HEK293 (cell line): ENCODE results near the gene SAP30L.

Experiments used
- BCL11B ChIP-seq: fragments of 450-650 bp; formaldehyde crosslinking; IDR thresholded peaks from 2 replicates; pipeline ENCODE4 v1.5.1; 2016; ENCODE audit warnings: low read depth, missing biosample characterization, missing genetic modification characterization
- MYNN ChIP-seq: fragments of 450-650 bp; formaldehyde crosslinking; IDR thresholded peaks from 2 replicates; pipeline ENCODE4 v1.5.1; 2016; ENCODE audit warnings: missing biosample characterization, missing genetic modification characterization, borderline replicate concordance
- ZBTB1 ChIP-seq: fragments of 450-650 bp; formaldehyde crosslinking; IDR thresholded peaks from 2 replicates; pipeline ENCODE4 v1.5.1; 2016; ENCODE audit warnings: missing biosample characterization, missing genetic modification characterization
- ZNF175 ChIP-seq: fragments of 450-650 bp; formaldehyde crosslinking; IDR thresholded peaks from 2 replicates; pipeline ENCODE4 v1.5.1; 2016; ENCODE audit warnings: missing biosample characterization, missing genetic modification characterization
- ZNF544 ChIP-seq: fragments of 450-650 bp; formaldehyde crosslinking; IDR thresholded peaks from 2 replicates; pipeline ENCODE4 v1.5.0; 2017; ENCODE audit warnings: missing biosample characterization, missing genetic modification characterization
- TF ChIP-seq, protein P1 (sequence below): fragments of 450-650 bp; formaldehyde crosslinking; IDR thresholded peaks from 2 replicates; pipeline ENCODE4 v1.5.1; 2016; ENCODE audit warnings: missing biosample characterization, missing genetic modification characterization
- TF ChIP-seq, protein P2 (sequence below): IDR thresholded peaks from 2 replicates; pipeline ENCODE4 v1.6.1; 2011; ENCODE audit warnings: mild to moderate bottlenecking, low read depth, low read length, borderline replicate concordance

DNA sequence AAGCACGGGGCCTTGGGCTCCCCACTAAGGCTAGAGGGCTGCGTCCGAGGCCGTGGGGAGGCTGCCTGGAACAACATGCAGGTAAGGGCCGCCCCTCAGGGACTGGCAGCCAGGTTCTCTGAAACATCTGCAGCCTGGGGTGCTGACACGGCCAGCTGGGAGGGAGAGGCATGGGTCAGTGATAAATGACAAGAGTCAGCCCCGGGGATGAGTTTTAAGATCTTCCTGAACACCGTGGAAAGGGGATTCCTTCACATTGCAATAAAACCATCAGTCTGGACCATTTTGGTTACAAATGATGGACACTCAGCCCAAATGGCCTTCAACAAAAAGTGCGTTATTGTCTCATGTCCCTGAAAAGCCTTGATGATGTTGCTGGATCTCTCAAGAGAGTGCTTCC is 32.9 kb upstream of the SAP30L start:
- TF ChIP-seq ZNF175 (tag by site-specific recombination) (no peak), ZNF544 (tag by site-specific recombination) (no peak), ZBTB1 (no peak), MYNN (tag by site-specific recombination) (no peak), BCL11B (tag by site-specific recombination) (no peak)
- TF ChIP-seq, protein P1, sequence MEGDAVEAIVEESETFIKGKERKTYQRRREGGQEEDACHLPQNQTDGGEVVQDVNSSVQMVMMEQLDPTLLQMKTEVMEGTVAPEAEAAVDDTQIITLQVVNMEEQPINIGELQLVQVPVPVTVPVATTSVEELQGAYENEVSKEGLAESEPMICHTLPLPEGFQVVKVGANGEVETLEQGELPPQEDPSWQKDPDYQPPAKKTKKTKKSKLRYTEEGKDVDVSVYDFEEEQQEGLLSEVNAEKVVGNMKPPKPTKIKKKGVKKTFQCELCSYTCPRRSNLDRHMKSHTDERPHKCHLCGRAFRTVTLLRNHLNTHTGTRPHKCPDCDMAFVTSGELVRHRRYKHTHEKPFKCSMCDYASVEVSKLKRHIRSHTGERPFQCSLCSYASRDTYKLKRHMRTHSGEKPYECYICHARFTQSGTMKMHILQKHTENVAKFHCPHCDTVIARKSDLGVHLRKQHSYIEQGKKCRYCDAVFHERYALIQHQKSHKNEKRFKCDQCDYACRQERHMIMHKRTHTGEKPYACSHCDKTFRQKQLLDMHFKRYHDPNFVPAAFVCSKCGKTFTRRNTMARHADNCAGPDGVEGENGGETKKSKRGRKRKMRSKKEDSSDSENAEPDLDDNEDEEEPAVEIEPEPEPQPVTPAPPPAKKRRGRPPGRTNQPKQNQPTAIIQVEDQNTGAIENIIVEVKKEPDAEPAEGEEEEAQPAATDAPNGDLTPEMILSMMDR (tag by site-specific recombination) = no peak
- TF ChIP-seq, protein P2, sequence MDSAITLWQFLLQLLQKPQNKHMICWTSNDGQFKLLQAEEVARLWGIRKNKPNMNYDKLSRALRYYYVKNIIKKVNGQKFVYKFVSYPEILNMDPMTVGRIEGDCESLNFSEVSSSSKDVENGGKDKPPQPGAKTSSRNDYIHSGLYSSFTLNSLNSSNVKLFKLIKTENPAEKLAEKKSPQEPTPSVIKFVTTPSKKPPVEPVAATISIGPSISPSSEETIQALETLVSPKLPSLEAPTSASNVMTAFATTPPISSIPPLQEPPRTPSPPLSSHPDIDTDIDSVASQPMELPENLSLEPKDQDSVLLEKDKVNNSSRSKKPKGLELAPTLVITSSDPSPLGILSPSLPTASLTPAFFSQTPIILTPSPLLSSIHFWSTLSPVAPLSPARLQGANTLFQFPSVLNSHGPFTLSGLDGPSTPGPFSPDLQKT = no peak
